Choroid plexus epithelial cell (primary cell): Measurements from ENCODE around the gene CCBE1.

Source experiments
- DNase-seq: peaks from one replicate; pipeline ENCODE4 v3.0.0-alpha.2; 2010; ENCODE audit warnings: low read depth
- H3K4me3 ChIP-seq: 2 replicates; pipeline ENCODE4 v1.5.1; 2011; ENCODE audit warnings: low read depth, mild to moderate bottlenecking, control low read depth, low read length, moderate library complexity
- CTCF ChIP-seq: conservative IDR thresholded peaks from 2 replicates; pipeline ENCODE4 v1.5.1; 2011; ENCODE audit warnings: low read depth, mild to moderate bottlenecking, control low read depth, inconsistent platforms, low read length, moderate library complexity

Gene CCBE1

GRCh38 chr18:59610546-59611140, 86.6 kb downstream of the CCBE1 start:
- no peak overlapping the region for H3K4me3 ChIP-seq
- no peak for DNase-seq
- no peak for TF ChIP-seq CTCF

GRCh38 chr18:59609654-59610053, 87.6 kb downstream of the CCBE1 start:
- no peak overlapping the region for H3K4me3 ChIP-seq
- TF ChIP-seq CTCF, result no peak
- DNase-seq, result no peak

- TF ChIP-seq CTCF, result no peak
- no peak for DNase-seq
- H3K4me3 ChIP-seq, result no peak overlapping the region
These were observed 89.8 kb downstream of the CCBE1 start for GRCh38 chr18:59607471-59607870.

- H3K4me3 ChIP-seq, result no peak overlapping the region
- TF ChIP-seq CTCF, result no peak
- no peak for DNase-seq
These were observed 90.2 kb downstream of the CCBE1 start for GRCh38 chr18:59607078-59607379.

GRCh38 chr18:59606193-59607077, 90.8 kb downstream of the CCBE1 start:
- peak; percentile 90 for DNase-seq

GRCh38 chr18:59605633-59606192, 91.5 kb downstream of the CCBE1 start:
- no peak for TF ChIP-seq CTCF
- H3K4me3 ChIP-seq, result no peak overlapping the region
- DNase-seq, result peak; percentile 80

More at GRCh38 chr18:59606193-59607077, 90.8 kb downstream of the CCBE1 start:
- no peak for TF ChIP-seq CTCF
- no peak overlapping the region for H3K4me3 ChIP-seq
